GM12864 (cell line): Measurements from ENCODE around the gene BRD1.

Source experiments
- DNase-seq: peaks from one replicate; pipeline ENCODE4 v3.0.0-alpha.2; 2011; ENCODE audit warnings: low read depth
- H3K4me3 ChIP-seq: 2 replicates; pipeline ENCODE4 v1.5.1; 2011; ENCODE audit warnings: mild to moderate bottlenecking, low read depth, low read length, control low read depth
- CTCF ChIP-seq: IDR thresholded peaks from 2 replicates; pipeline ENCODE4 v1.5.1; 2011; ENCODE audit warnings: low read depth, mild to moderate bottlenecking, moderate library complexity, low read length, control low read depth, inconsistent platforms; ENCODE audit errors: missing control alignments

BRD1 gene

GRCh38 chr22:49770547-49771265 lies 57.0 kb downstream of the BRD1 start:
- H3K4me3 ChIP-seq: no peak overlapping the region
- no peak for DNase-seq
- no peak for TF ChIP-seq CTCF

GRCh38 chr22:49769691-49770546 lies 57.8 kb downstream of the BRD1 start:
- DNase-seq: no peak
- TF ChIP-seq CTCF: no peak
- no peak overlapping the region for H3K4me3 ChIP-seq

GRCh38 chr22:49768951-49769690 lies 58.6 kb downstream of the BRD1 start:
- no peak overlapping the region for H3K4me3 ChIP-seq
- no peak for TF ChIP-seq CTCF
- no peak for DNase-seq

GRCh38 chr22:49768077-49768910 lies 59.4 kb downstream of the BRD1 start:
- H3K4me3 ChIP-seq: no peak overlapping the region
- DNase-seq: no peak
- TF ChIP-seq CTCF: no peak

GRCh38 chr22:49767355-49768062 lies 60.2 kb downstream of the BRD1 start:
- no peak overlapping the region for H3K4me3 ChIP-seq
- peak; percentile 77 for TF ChIP-seq CTCF
- DNase-seq: peak; percentile 25

- H3K4me3 ChIP-seq: no peak overlapping the region
- no peak for TF ChIP-seq CTCF
- DNase-seq: no peak
Observed at GRCh38 chr22:49765951-49766350, 61.7 kb downstream of the BRD1 start.
